ENCODE data around the gene PLA2G4E. TPM values are rescaled to one million over a fixed set of nuclear protein-coding genes. Genes with fewer than 3 reads are reported as not detected.

Gene PLA2G4E
- total and polyA plus RNA-seq, 9 of the 15 experiments (the other 6 are each of a cell fraction or from before 2014, with no cell fraction given), result 0.03 TPM; not detected in 8

- Histone ChIP-seq H3K4me2 (ENCODE audit: insufficient read depth, low read length) (no peak overlapping the region), H3K9me3 (replicated peaks; ENCODE audit: control insufficient read depth, insufficient read depth, low read depth, low read length) (no peaks in the 10 kb centered on the region; the same call in none of the 2 replicates), H3K9ac (ENCODE audit: insufficient read depth in 1 of 2, low read depth in 2 of 2, low read length in 2 of 2) (no peak overlapping the region), H3K9me1 (ENCODE audit: control insufficient read depth, insufficient read depth, low read length) (no peaks in the 10 kb centered on the region), H3K36me3 (ENCODE audit: control insufficient read depth, insufficient read depth, low read length) (no peaks in the 10 kb centered on the region), H3K27me3 (ENCODE audit: control insufficient read depth in 2 of 2, insufficient read depth in 2 of 2, low read length in 2 of 2) (peaks cover 29 to 45% of the 10 kb centered on the region in 2 experiments; a peak in 3 of 5 replicates), H2AFZ (ENCODE audit: low read depth, low read length) (no peak overlapping the region), H3K27ac (ENCODE audit: extremely low read depth, low read depth, low read length) (no peak overlapping the region), H4K20me1 (replicated peaks; ENCODE audit: control insufficient read depth, insufficient read depth, low read length) (no peaks in the 10 kb centered on the region), H3K79me2 (ENCODE audit: control insufficient read depth, insufficient read depth, low read length) (no peaks in the 10 kb centered on the region), H3K4me3 (no peak overlapping the region), H3K4me1 (replicated peaks in 1 of 2; ENCODE audit: control insufficient read depth in 2 of 2, insufficient read depth in 2 of 2, low read length in 2 of 2) (peaks cover 0 to 11% of the 10 kb centered on the region in 2 experiments; a peak in 1 of 5 replicates)
- intact Hi-C loops (cut with micrococcal nuclease), result no loop called here
- 2% methylated on average over 8 of the region's 8 CpGs for WGBS (ENCODE audit: insufficient coverage, low coverage, missing lambda C conversion rate)
- FAIRE-seq (no peak), DNase-seq (ENCODE audit: extremely low read depth in 1 of 4, low spot score in 3 of 4) (no peak), ATAC-seq (no peak)
- in situ Hi-C loops (cut with MboI), result no loop called here
- TF ChIP-seq, protein P1, sequence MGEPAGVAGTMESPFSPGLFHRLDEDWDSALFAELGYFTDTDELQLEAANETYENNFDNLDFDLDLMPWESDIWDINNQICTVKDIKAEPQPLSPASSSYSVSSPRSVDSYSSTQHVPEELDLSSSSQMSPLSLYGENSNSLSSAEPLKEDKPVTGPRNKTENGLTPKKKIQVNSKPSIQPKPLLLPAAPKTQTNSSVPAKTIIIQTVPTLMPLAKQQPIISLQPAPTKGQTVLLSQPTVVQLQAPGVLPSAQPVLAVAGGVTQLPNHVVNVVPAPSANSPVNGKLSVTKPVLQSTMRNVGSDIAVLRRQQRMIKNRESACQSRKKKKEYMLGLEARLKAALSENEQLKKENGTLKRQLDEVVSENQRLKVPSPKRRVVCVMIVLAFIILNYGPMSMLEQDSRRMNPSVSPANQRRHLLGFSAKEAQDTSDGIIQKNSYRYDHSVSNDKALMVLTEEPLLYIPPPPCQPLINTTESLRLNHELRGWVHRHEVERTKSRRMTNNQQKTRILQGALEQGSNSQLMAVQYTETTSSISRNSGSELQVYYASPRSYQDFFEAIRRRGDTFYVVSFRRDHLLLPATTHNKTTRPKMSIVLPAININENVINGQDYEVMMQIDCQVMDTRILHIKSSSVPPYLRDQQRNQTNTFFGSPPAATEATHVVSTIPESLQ (CRISPR knock-in tag; IDR thresholded peaks at IDR 0.05), result no peak
- TF ChIP-seq NCOA6 (IDR thresholded peaks at IDR 0.05), result no peak
- no peak for TF ChIP-seq PTTG1 (tag; IDR thresholded peaks at IDR 0.05; ENCODE audit: low read depth)
- no peak for TF ChIP-seq POLR2G (IDR thresholded peaks at IDR 0.05; ENCODE audit: low read depth, low read length)
- TF ChIP-seq ZFP91 (CRISPR knock-in tag; IDR thresholded peaks at IDR 0.05), result no peak
- no peak for TF ChIP-seq NELFE (IDR thresholded peaks at IDR 0.05; ENCODE audit: insufficient read depth, insufficient read length)
- TF ChIP-seq NR2C2 (CRISPR knock-in tag; IDR thresholded peaks at IDR 0.05), result no peak
- TF ChIP-seq NR2C2 (tag; IDR thresholded peaks at IDR 0.05), result no peak
- TF ChIP-seq SAFB (IDR thresholded peaks at IDR 0.05; ENCODE audit: borderline replicate concordance, low read depth, low read length), result no peak
- TF ChIP-seq SMAD2 (IDR thresholded peaks at IDR 0.05; ENCODE audit: low read depth, low read length), result no peak
- TF ChIP-seq, protein P2, sequence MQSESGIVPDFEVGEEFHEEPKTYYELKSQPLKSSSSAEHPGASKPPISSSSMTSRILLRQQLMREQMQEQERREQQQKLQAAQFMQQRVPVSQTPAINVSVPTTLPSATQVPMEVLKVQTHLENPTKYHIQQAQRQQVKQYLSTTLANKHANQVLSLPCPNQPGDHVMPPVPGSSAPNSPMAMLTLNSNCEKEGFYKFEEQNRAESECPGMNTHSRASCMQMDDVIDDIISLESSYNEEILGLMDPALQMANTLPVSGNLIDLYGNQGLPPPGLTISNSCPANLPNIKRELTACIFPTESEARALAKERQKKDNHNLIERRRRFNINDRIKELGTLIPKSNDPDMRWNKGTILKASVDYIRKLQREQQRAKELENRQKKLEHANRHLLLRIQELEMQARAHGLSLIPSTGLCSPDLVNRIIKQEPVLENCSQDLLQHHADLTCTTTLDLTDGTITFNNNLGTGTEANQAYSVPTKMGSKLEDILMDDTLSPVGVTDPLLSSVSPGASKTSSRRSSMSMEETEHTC (IDR thresholded peaks at IDR 0.05), result no peak
- ChIA-PET CTCF (ENCODE audit: low intra/inter-chr PET ratio) (no interaction called here), POLR2A (no interaction called here)
- no TSS peak for BruUV-seq (replicated peaks)
Measured at GRCh38 chr15:42034628-42035434, 14.0 kb upstream of the PLA2G4E start.
